SK-N-MC (cell line): ENCODE data around the gene NCDN.

Experiments used
- DNase-seq: peaks from one replicate; pipeline ENCODE4 v3.0.0-alpha.2; 2011; ENCODE audit warnings: low read depth, low spot score
- H3K27ac ChIP-seq: fragments of 200-600 bp; sonication (generic); 2 replicates; pipeline ENCODE4 v1.5.1; 2016; ENCODE audit warnings: mixed run types
- H3K36me3 ChIP-seq: fragments of 200-600 bp; sonication (generic); 2 replicates; pipeline ENCODE4 v1.6.1; 2017; ENCODE audit warnings: antibody characterized with exemption, low read length, mixed read lengths; ENCODE audit not compliant: insufficient read depth
- H3K4me3 ChIP-seq: fragments of 200-600 bp; sonication (generic); 2 replicates; pipeline ENCODE4 v1.5.1; 2016
- H3K9ac ChIP-seq: fragments of 200-600 bp; sonication (generic); 2 replicates; pipeline ENCODE4 v1.8.0; 2017; ENCODE audit warnings: mixed run types, mixed read lengths; ENCODE audit not compliant: insufficient read length
- H3K9me3 ChIP-seq: fragments of 200-600 bp; sonication (generic); 2 replicates; pipeline ENCODE4 v1.6.1; 2017; ENCODE audit warnings: low read depth, mild to moderate bottlenecking, antibody characterized with exemption, low read length, moderate library complexity, mixed read lengths
- EZH2 ChIP-seq: fragments of 200-600 bp; sonication (generic); IDR thresholded peaks from one replicate; pipeline ENCODE4 v1.6.1; 2017; ENCODE audit warnings: antibody characterized with exemption
- FOXP2 ChIP-seq: optimal IDR thresholded peaks from 2 replicates; pipeline ENCODE3; 2011; ENCODE audit warnings: mild to moderate bottlenecking, moderate library complexity; ENCODE audit not compliant: insufficient read depth; ENCODE audit errors: extremely low read length, control extremely low read depth
- POLR2AphosphoS5 ChIP-seq: IDR thresholded peaks from 2 replicates; pipeline ENCODE4 v1.6.1; 2012; ENCODE audit warnings: mild to moderate bottlenecking, low read depth, low read length, borderline replicate concordance

Gene NCDN

DNA sequence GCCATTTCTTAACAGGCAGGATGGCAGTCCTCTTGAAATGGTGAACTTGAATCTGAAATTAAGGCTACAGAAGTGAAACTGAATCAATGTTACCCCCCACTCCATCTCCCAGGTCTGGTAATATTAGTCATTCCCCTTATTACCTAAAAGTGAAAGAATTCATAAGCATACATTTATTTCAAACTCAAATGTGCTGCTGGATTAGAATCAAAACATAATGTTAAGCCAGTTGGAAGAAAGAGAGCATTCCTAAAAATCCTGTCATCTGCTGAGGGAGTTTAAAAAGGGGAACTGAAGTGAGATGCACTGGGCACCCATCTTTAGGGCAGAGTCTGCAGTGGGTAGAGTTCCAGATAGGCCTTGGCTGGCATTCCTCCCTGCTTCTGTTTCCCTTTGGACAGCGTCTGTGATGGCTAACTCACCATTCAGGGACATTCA is 17.8 kb upstream of the NCDN start:
- DNase-seq: no peak
- H3K9ac ChIP-seq: no peak overlapping the region
- H3K4me3 ChIP-seq: no peak overlapping the region
- TF ChIP-seq POLR2AphosphoS5: no peak
- H3K9me3 ChIP-seq: no peaks in the 10 kb centered on the region
- no peak overlapping the region for H3K27ac ChIP-seq
- no peaks in the 10 kb centered on the region for H3K36me3 ChIP-seq

DNA sequence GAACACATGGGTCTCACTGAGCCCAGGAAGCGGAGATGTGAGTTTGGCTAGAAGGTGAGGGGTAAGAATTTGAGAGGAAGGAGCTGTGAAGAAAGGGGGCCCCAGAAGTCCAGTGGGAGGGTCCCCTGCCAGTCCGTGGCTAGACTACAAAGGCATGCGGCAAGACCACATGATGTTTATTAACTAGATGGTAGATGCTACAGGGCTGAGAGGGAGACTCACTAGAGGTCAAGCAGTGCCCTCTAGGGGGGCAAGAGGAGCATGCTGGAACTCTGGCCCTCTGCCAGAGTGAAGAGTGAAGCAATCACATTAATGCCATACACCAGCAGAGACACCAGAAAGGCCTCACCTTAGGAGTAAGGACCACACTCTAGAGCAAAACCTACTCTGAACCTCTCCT is 12.6 kb upstream of the NCDN start:
- no peak for DNase-seq
- Histone ChIP-seq H3K36me3 (peaks cover 20% of the 10 kb centered on the region), H3K27ac (no peak overlapping the region)

DNA sequence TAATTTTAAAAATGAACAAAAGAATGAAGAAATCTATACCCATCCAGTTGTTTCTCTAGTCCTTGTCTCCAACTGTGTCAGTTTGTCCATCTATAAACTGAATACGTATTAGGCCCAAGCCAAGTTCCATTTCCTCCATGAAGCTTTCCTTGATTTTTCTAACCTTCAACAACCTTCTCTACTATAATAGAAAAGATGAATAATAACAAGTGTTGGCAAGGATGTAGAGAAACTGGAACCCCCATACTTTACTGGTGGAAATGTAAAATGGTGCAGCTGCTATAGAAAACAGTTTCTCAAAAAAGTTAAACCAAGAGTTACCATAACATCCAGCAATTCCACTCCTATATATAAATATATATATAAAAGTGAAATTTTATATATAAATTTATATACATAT is 11.0 kb upstream of the NCDN start:
- H3K4me3 ChIP-seq: no peak overlapping the region
- no peak for TF ChIP-seq POLR2AphosphoS5
- H3K36me3 ChIP-seq: peaks cover 30% of the 10 kb centered on the region
- H3K27ac ChIP-seq: no peak overlapping the region
- H3K9me3 ChIP-seq: no peaks in the 10 kb centered on the region
- no peak overlapping the region for H3K9ac ChIP-seq
- no peak for DNase-seq

More for the DNA sequence above, 12.6 kb upstream of the NCDN start:
- H3K4me3 ChIP-seq: no peak overlapping the region
- no peak overlapping the region for H3K9ac ChIP-seq
- no peaks in the 10 kb centered on the region for H3K9me3 ChIP-seq
- no peak for TF ChIP-seq FOXP2
- TF ChIP-seq EZH2: no peak
- no peak for TF ChIP-seq POLR2AphosphoS5

DNA sequence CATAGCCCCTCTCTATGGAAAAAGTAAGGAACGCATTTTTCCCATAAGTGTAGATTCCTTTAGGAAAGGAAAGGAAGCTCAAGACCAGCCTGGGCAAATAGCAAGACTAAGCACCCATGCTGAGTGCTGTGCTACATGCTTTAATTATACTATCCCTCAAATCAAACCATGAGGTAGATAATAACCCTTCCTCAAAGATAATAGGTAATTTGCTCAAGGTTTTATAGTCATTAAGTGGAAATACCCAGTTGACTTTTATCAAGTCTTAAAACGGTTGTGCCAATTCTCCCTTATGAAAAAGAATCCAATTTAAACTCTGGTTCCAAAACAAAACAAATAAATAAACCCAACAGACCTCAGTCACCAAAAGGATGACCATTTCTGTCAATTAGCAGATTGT is 3.7 kb upstream of the NCDN start:
- peaks cover 27% of the 10 kb centered on the region for H3K36me3 ChIP-seq
- no peak overlapping the region for H3K9ac ChIP-seq
- no peak overlapping the region for H3K27ac ChIP-seq
- no peak for DNase-seq
- no peak overlapping the region for H3K4me3 ChIP-seq
- no peaks in the 10 kb centered on the region for H3K9me3 ChIP-seq
- TF ChIP-seq EZH2: no peak
- no peak for TF ChIP-seq FOXP2
- TF ChIP-seq POLR2AphosphoS5: no peak

DNA sequence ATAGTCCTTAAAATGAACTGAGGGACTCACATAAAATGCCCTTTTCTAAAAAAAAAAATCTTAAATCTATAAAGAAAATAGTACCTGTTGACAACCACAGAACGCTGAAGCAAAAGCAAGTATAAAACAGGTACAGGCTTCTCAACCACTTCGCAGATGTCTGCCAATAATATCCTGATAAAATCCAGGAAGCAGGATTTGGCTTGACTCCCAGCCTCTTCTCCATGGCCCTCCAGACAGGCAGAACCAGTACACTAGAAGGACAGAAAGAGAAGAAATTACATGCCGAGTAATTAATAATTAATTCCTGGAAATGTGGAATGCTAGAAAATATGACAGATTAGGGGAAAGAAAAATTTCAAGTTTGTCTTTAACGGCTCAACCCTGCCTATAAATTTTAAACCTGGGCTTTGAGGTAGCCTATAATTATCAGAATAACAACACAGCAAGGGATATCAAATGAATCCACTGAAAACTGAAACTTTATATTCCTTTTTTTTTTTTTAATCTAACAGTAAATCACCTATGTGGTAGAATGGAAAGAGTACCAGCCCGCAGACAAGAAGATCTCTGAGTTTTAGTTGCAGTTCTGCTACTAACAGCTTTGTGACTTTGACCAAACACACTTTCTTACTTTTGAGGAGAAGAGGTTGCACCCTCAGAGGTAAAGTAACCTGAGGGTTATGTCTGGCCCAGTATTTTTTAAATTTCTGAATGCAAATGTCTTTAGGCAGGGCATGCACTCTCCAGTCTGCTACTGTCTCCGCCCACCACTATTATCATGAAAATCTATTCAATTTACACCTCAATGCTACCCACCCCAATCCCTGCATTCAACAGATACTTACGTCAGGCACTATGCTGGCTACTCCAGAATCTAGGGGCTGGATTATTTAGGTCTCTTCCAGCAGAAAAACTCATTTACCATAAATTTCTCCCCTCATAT is 3.1 kb upstream of the NCDN start:
- Histone ChIP-seq H3K36me3 (peaks cover 27% of the 10 kb centered on the region), H3K9me3 (no peaks in the 10 kb centered on the region), H3K27ac (no peak overlapping the region), H3K4me3 (no peak overlapping the region), H3K9ac (peak overlapping the region; percentile 14)
- no peak for DNase-seq
- no peak for TF ChIP-seq FOXP2
- TF ChIP-seq EZH2: no peak
- no peak for TF ChIP-seq POLR2AphosphoS5

DNA sequence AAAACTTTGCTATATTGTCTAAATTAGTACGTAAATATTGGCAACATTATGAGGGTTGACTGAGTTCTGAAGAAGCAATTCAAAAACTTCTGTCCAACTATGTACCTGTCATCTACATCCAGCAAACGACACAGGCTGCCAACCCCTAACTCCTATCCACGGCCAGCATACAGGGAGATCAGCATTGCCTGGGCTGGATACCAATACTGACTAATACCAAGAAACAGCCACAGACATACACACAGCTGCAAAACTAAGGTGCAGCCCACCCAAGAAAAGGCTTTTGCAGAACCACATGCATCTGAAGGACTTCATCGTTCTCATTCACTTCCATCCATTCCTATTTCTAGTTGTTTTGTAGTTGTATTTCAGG is 2.4 kb upstream of the NCDN start:
- no peak for TF ChIP-seq POLR2AphosphoS5
- no peak for TF ChIP-seq EZH2
- no peak for TF ChIP-seq FOXP2
- Histone ChIP-seq H3K9ac (no peak overlapping the region), H3K36me3 (peaks cover 21% of the 10 kb centered on the region), H3K4me3 (no peak overlapping the region), H3K27ac (no peak overlapping the region), H3K9me3 (no peaks in the 10 kb centered on the region)
- no peak for DNase-seq

DNA sequence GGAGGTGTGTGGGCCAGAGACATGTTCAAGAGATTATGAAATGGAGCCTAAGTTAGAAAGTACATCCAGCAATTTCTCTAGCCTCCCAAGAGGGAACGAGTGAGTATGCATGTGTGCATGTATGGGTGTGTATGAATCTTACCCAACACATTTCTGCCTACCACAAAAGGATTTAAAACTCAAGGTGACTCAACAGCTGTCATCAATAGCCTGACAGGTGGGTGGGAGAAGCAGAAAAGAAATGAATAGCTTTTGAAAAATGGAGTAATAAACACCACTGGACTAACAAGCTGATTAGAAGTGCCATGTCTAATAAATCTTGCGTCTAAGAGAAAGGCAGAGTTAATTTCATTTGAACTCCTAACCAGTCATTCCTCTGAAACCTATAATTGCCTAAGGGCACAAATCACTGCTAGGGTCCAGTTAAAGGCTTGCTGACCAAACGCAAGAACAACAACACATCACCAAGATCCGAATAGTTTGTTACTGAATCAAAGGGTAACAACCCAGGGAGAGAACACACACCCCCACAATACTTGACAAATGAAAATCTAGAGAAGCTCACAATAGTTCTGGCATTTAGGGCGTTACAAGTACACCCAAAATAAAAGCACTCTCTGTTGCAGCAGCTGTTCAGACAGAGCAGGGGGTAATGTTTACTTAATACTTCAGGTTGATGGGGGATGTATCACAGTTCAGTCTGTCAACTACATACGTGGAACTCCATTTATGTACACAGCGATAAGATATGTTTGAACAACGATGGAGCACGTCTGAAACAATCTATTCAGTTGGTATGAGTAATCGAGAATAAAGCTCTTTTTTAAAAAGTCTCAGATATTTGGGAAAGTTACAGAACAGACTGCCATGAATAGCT is 1.8 kb upstream of the NCDN start:
- Histone ChIP-seq H3K27ac (no peak overlapping the region), H3K9ac (peak overlapping the region; percentile 89), H3K4me3 (peak overlapping the region; percentile 95), H3K36me3 (peaks cover 16% of the 10 kb centered on the region), H3K9me3 (no peaks in the 10 kb centered on the region)
- DNase-seq: no peak
- no peak for TF ChIP-seq FOXP2
- no peak for TF ChIP-seq POLR2AphosphoS5
- TF ChIP-seq EZH2: no peak

DNA sequence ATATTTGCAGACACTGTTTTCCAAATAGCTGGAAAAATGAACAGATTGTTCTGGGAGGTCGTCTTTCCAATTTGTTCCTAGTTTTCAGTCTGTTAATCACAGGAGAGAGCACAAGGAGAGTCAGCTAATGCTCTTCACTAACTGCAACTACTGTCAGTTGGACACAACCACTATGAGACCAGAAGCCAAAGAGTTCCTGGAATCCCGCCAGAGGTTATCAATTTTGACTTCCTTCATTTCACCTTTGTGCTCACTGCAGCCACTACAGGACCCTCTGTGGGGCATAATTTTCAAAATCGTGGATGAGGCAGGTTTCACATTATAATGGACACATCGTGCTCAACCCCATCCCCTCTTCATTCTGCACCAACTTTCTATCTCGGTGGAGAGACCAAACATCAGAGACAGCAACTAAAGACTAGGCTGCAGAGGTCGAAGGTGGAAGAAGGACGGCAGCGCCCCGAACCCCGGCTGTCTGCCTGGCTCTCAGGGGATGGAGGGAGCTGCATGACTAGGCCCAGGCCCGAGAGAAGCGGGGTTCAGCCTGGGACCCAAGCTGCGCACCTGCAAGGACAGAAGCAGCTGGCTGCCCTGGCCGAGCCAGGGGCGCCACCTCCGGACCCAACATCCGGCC is 998 bp upstream of the NCDN start:
- Histone ChIP-seq H3K4me3 (peak overlapping the region; percentile 95), H3K36me3 (peaks cover 14% of the 10 kb centered on the region), H3K27ac (no peak overlapping the region), H3K9me3 (no peaks in the 10 kb centered on the region), H3K9ac (peak overlapping the region; percentile 89)
- TF ChIP-seq POLR2AphosphoS5 (no peak), FOXP2 (no peak), EZH2 (no peak)
- no peak for DNase-seq
